Measurements from ENCODE around the gene CLBA1. TPM values are rescaled to one million over a fixed set of nuclear protein-coding genes. Genes with fewer than 3 reads are reported as not detected.
"Not testable (repeated sequence)": the region's sequence is repeated elsewhere in the genome, so short reads cannot be mapped to it uniquely, and the experiment has no call there.

Gene CLBA1
- total and polyA plus RNA-seq, 8 donors, result 4.7 to 32.5 (median 7.2) TPM

DNA sequence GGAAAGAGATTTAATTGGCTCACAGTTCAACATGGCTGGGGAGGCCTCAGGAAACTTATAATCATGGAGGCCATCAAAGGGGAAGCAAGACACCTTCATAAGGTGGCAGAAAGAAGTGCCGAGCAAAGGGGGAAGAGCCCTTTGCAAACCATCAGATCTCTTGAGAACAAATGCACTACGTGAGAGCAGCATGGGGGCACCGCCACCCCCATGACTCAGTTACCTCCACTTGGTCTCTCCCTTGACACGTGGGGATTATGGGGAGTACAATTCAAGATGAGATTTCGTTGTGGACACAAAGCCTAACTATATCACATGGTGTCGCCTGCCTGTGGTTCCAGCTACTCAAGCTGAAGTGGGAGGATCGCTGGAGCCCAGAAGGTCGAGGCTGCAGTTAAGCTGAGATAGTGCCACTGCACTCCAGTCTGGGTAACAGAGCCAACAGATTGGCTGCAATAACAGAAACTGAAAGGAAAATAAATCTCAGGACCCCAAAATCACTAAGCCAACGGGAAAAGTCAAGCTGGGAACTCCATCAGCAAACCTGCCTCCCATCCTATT is 45.3 kb downstream of the CLBA1 start:
- TF ChIP-seq, protein P1, sequence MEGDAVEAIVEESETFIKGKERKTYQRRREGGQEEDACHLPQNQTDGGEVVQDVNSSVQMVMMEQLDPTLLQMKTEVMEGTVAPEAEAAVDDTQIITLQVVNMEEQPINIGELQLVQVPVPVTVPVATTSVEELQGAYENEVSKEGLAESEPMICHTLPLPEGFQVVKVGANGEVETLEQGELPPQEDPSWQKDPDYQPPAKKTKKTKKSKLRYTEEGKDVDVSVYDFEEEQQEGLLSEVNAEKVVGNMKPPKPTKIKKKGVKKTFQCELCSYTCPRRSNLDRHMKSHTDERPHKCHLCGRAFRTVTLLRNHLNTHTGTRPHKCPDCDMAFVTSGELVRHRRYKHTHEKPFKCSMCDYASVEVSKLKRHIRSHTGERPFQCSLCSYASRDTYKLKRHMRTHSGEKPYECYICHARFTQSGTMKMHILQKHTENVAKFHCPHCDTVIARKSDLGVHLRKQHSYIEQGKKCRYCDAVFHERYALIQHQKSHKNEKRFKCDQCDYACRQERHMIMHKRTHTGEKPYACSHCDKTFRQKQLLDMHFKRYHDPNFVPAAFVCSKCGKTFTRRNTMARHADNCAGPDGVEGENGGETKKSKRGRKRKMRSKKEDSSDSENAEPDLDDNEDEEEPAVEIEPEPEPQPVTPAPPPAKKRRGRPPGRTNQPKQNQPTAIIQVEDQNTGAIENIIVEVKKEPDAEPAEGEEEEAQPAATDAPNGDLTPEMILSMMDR (IDR thresholded peaks at IDR 0.05), result no peak
- H3K4me1 ChIP-seq, result no peaks in the 10 kb centered on the region
- no peaks in the 10 kb centered on the region for H3K9me3 ChIP-seq
- FAIRE-seq (no peak), DNase-seq (no peak), ATAC-seq (no peak)
- intact Hi-C loops (cut with DNase I), result no loop called here
- H3K36me3 ChIP-seq, result no peaks in the 10 kb centered on the region
- no peaks in the 10 kb centered on the region for H3K27me3 ChIP-seq
- no peak overlapping the region for H3K27ac ChIP-seq
- no peak overlapping the region for H3K4me3 ChIP-seq
- WGBS, 2 donors, result 74 to 79% methylated on average over 9 of the region's 9 CpGs

DNA sequence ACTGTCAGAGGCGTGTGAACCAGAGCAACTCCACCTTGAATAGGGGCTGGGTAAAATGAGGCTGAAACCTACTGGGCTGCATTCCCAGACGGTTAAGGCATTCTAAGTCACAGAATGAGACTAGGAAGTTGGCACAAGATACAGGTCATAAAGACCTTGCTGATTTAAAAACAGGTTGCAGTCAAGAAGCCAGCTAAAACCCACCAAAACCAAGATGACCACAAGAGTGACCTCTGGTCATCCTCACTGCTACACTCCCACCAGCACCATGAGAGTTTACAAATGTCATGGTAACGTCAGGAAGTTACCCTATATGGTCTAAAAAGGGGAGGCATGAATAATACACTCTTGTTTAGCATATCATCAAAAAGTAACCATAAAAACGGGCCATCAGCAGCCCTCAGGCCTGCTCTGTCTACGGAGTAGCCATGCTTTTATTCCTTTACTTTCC is 46.9 kb downstream of the CLBA1 start:
- FAIRE-seq; H3K4me1 ChIP-seq; intact Hi-C loops (cut with DNase I); H3K36me3 ChIP-seq; H3K4me3 ChIP-seq; H3K9me3 ChIP-seq; DNase-seq; H3K27me3 ChIP-seq: not testable (repeated sequence)
- ATAC-seq, result peak in 2 of 4 donors; percentile 15 to 16
- whole genome bisulfite sequencing, 2 donors, result 81 to 85% methylated on average over 5 of the region's 5 CpGs
- peak overlapping the region in 2 of 4 donors; percentile 30 to 52 for H3K27ac ChIP-seq

DNA sequence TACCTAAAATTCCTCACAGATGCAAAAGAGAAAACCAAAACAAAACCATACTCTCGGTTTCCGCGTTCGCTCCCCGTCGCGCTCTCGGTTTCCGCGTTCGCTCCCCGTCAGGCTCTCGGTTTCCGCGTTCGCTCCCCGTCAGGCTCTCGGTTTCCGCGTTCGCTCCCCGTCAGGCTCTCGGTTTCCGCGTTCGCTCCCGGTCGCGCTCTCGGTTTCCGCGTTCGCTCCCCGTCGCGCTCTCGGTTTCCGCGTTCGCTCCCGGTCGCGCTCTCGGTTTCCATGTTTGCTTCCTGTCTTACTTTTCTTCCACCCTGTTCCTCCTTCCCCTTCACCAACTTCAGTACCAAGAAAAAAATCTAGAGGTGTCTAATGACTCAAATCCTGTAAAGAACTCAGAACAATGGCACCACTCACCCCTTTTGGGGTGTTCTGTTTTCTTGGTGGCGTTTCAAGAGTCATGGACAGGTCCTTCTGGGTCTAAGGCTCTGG is 47.9 kb downstream of the CLBA1 start:
- Histone ChIP-seq H3K4me3 (peak overlapping the region; percentile 7 to 46 (median 23)), H3K27ac (peak overlapping the region; percentile 16 to 52 (median 22))
- intact Hi-C loops (cut with DNase I); H3K27me3 ChIP-seq; H3K9me3 ChIP-seq; H3K36me3 ChIP-seq; H3K4me1 ChIP-seq; FAIRE-seq; DNase-seq: not testable (repeated sequence)
- WGBS, 2 donors, result 5 to 6% methylated on average over 43 to 45 of the region's 45 CpGs
- peak in 1 of 4 donors; percentile 21 for ATAC-seq

DNA sequence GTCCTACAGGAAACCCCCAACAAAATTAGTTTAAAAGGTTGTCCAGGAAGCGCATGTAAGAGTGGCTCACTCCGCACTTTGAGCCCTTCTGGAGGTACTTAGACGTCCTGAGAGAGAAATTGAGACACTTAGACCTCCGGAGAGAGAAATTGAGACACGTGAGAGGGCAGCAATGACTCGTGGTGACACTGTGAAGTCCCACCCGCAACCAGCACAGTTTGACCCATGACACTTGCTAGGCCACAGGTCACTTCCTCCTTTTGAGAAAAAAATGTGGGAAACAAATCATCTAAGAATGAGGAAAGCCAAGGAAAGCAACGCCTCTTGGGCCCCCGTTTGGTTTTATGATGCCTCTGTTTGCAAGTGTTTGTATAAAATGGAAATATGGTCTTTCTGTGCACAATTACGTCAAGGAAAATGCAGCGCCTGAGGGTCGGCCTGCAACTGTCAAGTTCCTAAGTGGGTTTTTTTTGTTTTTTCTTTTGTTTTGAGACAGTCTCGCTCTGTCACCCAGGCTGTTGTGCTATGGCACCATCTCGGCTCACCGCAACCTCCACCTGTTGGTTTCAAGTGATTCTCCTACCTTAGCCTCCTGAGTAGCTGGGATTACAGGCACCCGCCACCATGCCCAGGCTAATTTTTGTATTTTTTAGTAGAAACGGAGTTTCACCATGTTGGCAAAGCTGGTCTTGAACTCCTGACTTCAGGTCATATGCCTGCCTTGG is 48.9 kb downstream of the CLBA1 start:
- intact Hi-C loops (cut with DNase I), result no loop called here
- 84 to 89% methylated on average over 17 of the region's 17 CpGs for WGBS, 2 donors
- DNase-seq (no peak), FAIRE-seq (no peak), ATAC-seq (peak in 2 of 4 donors; percentile 23 to 24)
- no peak overlapping the region for H3K4me3 ChIP-seq
- TF ChIP-seq, protein P1 (IDR thresholded peaks at IDR 0.05), result no peak
- H3K9me3 ChIP-seq, result no peaks in the 10 kb centered on the region
- no peaks in the 10 kb centered on the region for H3K4me1 ChIP-seq
- no peaks in the 10 kb centered on the region for H3K27me3 ChIP-seq
- H3K36me3 ChIP-seq, result no peaks in the 10 kb centered on the region
- H3K27ac ChIP-seq, result no peak overlapping the region

DNA sequence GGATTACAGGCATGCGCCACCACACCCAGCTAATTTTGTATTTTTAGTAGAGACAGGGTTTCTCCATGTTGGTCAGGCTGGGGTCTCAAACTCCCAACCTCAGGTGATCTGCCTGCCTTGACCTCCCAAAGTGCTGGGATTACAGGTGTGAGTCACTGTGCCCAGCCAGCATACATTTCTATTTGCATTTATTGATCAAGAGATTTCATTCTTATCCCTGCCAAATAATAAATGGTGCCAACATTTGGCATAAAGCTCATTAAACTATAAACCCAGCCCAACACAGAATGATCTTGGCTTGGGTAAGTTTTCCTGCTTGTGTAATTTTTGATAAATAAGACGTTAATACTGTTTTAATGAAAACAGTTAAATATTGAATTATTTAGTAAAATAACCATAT is 50.0 kb downstream of the CLBA1 start:
- FAIRE-seq; H3K4me1 ChIP-seq; H3K9me3 ChIP-seq; H3K4me3 ChIP-seq; intact Hi-C loops (cut with DNase I); H3K27me3 ChIP-seq; ATAC-seq; DNase-seq; H3K27ac ChIP-seq; H3K36me3 ChIP-seq: not testable (repeated sequence)
- 48 to 54% methylated on average over 2 of the region's 2 CpGs for WGBS, 2 donors

DNA sequence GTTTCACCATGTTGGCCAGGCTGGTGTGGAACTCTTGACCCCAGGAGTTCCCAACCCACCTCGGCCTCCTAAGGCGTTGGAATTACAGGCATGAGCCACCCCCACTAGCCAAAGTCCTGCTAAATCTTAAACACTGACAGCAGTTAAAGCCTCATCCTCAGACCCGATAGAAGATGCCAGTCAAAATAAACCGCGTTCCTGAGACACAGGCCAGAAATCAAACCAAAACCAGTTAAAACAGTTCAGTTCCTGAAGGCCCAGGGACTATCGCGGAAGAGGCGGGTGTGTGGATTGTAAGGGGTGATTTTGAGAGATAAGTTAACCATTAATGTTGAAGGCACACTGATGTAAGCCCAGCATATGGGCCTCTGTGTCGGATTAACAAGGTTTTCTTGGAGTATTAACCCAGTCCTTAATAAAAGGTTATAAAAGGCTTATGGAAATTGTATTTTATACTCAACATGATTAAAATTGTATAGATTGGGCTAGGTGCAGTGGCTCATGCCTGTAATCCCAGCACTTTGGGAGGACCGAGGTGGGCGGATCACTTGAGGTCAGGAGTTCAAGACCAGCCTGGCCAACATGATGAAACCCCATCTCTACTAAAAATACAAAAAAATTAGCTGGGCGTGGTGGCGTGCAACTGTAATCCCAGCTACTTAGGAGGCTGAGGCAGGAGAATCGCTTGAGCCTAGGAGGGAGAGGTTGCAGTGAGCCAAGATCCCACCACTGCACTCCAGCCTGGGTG is 54.0 kb downstream of the CLBA1 start:
- intact Hi-C loops (cut with DNase I), result no loop called here
- H3K4me3 ChIP-seq, result no peak overlapping the region
- no peak overlapping the region for H3K27ac ChIP-seq
- no peaks in the 10 kb centered on the region for H3K4me1 ChIP-seq
- 69 to 70% methylated on average over 14 of the region's 14 CpGs for WGBS, 2 donors
- H3K27me3 ChIP-seq, result no peaks in the 10 kb centered on the region
- TF ChIP-seq, protein P1 (IDR thresholded peaks at IDR 0.05), result no peak
- no peaks in the 10 kb centered on the region for H3K36me3 ChIP-seq
- ATAC-seq (no peak), DNase-seq (no peak), FAIRE-seq (no peak)
- H3K9me3 ChIP-seq, result no peaks in the 10 kb centered on the region

All from pancreas (tissue), 10 donors.